Colonic mucosa (tissue), 4 donors: ENCODE data around the gene IQGAP1. TPM values are rescaled to one million over a fixed set of nuclear protein-coding genes. Genes with fewer than 3 reads are reported as not detected.
"Not testable (repeated sequence)": the region's sequence is repeated elsewhere in the genome, so short reads cannot be mapped to it uniquely, and the experiment has no call there.

Experiments used
- DNase-seq: peaks from one replicate; pipeline ENCODE4 v3.0.0-alpha.2; 2020
- H3K27ac ChIP-seq: fragments of 200-600 bp; one replicate; pipeline ENCODE4 v1.8.0; 2021
- H3K27me3 ChIP-seq: fragments of 200-600 bp; one replicate; pipeline ENCODE4 v1.8.0; 2021
- H3K36me3 ChIP-seq: fragments of 200-600 bp; one replicate; pipeline ENCODE4 v1.8.0; 2021
- H3K4me1 ChIP-seq: fragments of 200-600 bp; one replicate; pipeline ENCODE4 v1.8.0; 2021; ENCODE audit warnings: mild to moderate bottlenecking
- H3K4me3 ChIP-seq: fragments of 200-600 bp; one replicate; pipeline ENCODE4 v1.8.0; 2021
- H3K9ac ChIP-seq, 2 donors: one replicate each; pipeline ENCODE4 v1.7.0; 2013; ENCODE audit warnings: control low read depth in 2 of 2, low read depth in 2 of 2, low read length in 2 of 2
- H3K9me3 ChIP-seq: fragments of 200-600 bp; one replicate; pipeline ENCODE4 v1.8.0; 2021
- intact Hi-C: fragments of 100-400 bp; cut with DNase I; formaldehyde crosslinking; loops from one replicate; pipeline ENCODE4 v1.14.1; 2022
- total RNA-seq, 2 donors: library from RNA; stranded (reverse); fragmentation: NEBNext Ultra II Directional in 1 of 2; extraction: Animal tissue kit (Norgen Biotek cat#: 25700) in 1 of 2; gene quantifications; one replicate each; pipeline ENCODE4 v1.2.1, GENCODE V29; 2021
- TF ChIP-seq, protein P1 (sequence below): fragments of 200-600 bp; IDR thresholded peaks from one replicate; pipeline ENCODE4 v1.8.0; 2022; ENCODE audit warnings: antibody characterized with exemption, mild to moderate bottlenecking
- donor health status: healthy.
- donor health status: DM: no; HTN: no; CAD: no.
- donor health status: DM: no; HTN: no; CAD: no.

The IQGAP1 gene
- total RNA-seq, 2 donors from 2014 or later, result 210 to 243 TPM

- TF ChIP-seq, protein P1, sequence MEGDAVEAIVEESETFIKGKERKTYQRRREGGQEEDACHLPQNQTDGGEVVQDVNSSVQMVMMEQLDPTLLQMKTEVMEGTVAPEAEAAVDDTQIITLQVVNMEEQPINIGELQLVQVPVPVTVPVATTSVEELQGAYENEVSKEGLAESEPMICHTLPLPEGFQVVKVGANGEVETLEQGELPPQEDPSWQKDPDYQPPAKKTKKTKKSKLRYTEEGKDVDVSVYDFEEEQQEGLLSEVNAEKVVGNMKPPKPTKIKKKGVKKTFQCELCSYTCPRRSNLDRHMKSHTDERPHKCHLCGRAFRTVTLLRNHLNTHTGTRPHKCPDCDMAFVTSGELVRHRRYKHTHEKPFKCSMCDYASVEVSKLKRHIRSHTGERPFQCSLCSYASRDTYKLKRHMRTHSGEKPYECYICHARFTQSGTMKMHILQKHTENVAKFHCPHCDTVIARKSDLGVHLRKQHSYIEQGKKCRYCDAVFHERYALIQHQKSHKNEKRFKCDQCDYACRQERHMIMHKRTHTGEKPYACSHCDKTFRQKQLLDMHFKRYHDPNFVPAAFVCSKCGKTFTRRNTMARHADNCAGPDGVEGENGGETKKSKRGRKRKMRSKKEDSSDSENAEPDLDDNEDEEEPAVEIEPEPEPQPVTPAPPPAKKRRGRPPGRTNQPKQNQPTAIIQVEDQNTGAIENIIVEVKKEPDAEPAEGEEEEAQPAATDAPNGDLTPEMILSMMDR, result no peak
- Histone ChIP-seq H3K36me3 (peaks cover 22% of the 10 kb centered on the region), H3K4me3 (no peak overlapping the region), H3K9ac (no peak overlapping the region), H3K27me3 (no peaks in the 10 kb centered on the region), H3K4me1 (no peaks in the 10 kb centered on the region), H3K9me3 (no peaks in the 10 kb centered on the region), H3K27ac (peak overlapping the region; percentile 12)
- intact Hi-C loops, result no loop called here
- DNase-seq, result no peak
Measured at GRCh38 chr15:90496791-90497190, 108.7 kb downstream of the IQGAP1 start.

DNA sequence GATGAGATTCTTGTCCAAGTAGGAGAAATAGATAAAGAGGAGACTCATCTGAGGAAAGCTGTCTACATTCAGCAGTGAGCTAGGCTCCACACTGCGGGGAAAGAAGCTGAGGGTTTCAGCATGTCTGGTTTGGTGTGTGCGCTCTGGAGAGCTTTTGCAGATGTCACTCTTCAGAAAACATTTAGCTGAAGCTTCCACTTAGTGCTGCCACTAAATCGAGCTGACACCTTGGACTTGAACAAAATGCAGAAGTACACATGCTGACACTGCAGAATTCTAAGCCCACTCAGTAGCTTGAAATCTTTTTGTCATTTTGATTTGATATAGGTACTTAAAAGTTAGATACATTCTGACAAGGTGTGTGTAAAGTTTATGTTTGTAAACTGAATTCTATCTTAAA, 109.3 kb downstream of the IQGAP1 start:
- H3K27me3 ChIP-seq, result no peaks in the 10 kb centered on the region
- DNase-seq, result no peak
- H3K9ac ChIP-seq, result no peak overlapping the region
- peak overlapping the region; percentile 12 for H3K27ac ChIP-seq
- TF ChIP-seq, protein P1, result no peak
- intact Hi-C loops, result no loop called here
- H3K4me3 ChIP-seq, result no peak overlapping the region
- H3K9me3 ChIP-seq, result no peaks in the 10 kb centered on the region
- peaks cover 22% of the 10 kb centered on the region for H3K36me3 ChIP-seq
- H3K4me1 ChIP-seq, result no peaks in the 10 kb centered on the region

GRCh38 chr15:90497912-90498311, 109.9 kb downstream of the IQGAP1 start:
- H3K36me3 ChIP-seq, result peaks cover 22% of the 10 kb centered on the region
- no peak overlapping the region for H3K27ac ChIP-seq
- H3K9ac ChIP-seq, result no peak overlapping the region
- TF ChIP-seq, protein P1, result no peak
- intact Hi-C loops, result loop anchor here (2.0 kb wide), 1 partner anchor 43 kb away; no protein-coding TSS in a partner anchor
- DNase-seq, result peak; percentile 82
- H3K4me1 ChIP-seq, result no peaks in the 10 kb centered on the region
- no peaks in the 10 kb centered on the region for H3K27me3 ChIP-seq
- no peaks in the 10 kb centered on the region for H3K9me3 ChIP-seq
- no peak overlapping the region for H3K4me3 ChIP-seq

- Histone ChIP-seq H3K4me1 (no peaks in the 10 kb centered on the region), H3K9me3 (no peaks in the 10 kb centered on the region), H3K27ac (no peak overlapping the region), H3K4me3 (no peak overlapping the region), H3K9ac (no peak overlapping the region), H3K36me3 (peaks cover 18% of the 10 kb centered on the region), H3K27me3 (no peaks in the 10 kb centered on the region)
- intact Hi-C loops, result no loop called here
- TF ChIP-seq, protein P1, result no peak
- no peak for DNase-seq
Measured at GRCh38 chr15:90500171-90500570, 112.1 kb downstream of the IQGAP1 start.

- Histone ChIP-seq H3K9ac (no peak overlapping the region), H3K36me3 (peaks cover 15% of the 10 kb centered on the region), H3K4me3 (no peak overlapping the region), H3K27me3 (no peaks in the 10 kb centered on the region), H3K9me3 (no peaks in the 10 kb centered on the region), H3K4me1 (no peaks in the 10 kb centered on the region), H3K27ac (no peak overlapping the region)
- TF ChIP-seq, protein P1, result no peak
- DNase-seq, result no peak
- intact Hi-C loops, result no loop called here
Measured at GRCh38 chr15:90501898-90502297, 113.9 kb downstream of the IQGAP1 start.

DNA sequence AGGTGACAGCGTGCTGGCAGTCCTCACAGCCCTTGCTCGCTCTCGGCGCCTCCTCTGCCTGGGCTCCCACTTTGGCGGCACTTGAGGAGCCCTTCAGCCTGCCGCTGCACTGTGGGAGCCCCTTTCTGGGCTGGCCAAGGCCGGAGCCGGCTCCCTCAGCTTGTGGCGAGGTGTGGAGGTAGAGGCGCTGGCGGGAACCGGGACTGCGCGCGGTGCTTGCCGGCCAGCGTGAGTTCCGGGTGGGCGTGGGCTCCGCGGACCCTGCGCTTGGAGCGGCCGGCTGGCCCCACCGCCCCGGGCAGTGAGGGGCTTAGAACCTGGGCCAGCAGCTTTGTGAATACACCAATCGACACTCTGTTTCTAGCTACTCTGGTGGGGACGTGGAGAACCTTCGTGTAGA, 122.7 kb downstream of the IQGAP1 start:
- intact Hi-C loops, H3K9ac ChIP-seq, H3K4me1 ChIP-seq, H3K27me3 ChIP-seq, H3K27ac ChIP-seq, DNase-seq, H3K9me3 ChIP-seq, H3K36me3 ChIP-seq, H3K4me3 ChIP-seq: not testable (repeated sequence)

GRCh38 chr15:90511211-90511618, 123.2 kb downstream of the IQGAP1 start:
- H3K4me3 ChIP-seq, H3K4me1 ChIP-seq, H3K36me3 ChIP-seq, H3K9ac ChIP-seq, intact Hi-C loops, H3K27ac ChIP-seq, H3K9me3 ChIP-seq, H3K27me3 ChIP-seq, DNase-seq: not testable (repeated sequence)
